DOHH2 (cell line): ENCODE results near the gene PXK.

ENCODE experiments used
- H3F3A ChIP-seq: fragments of 200-600 bp; sonication (generic), shearing (Covaris generic); 2 replicates; pipeline ENCODE4 v1.6.0; 2016; ENCODE audit warnings: antibody characterized with exemption, mild to moderate bottlenecking; ENCODE audit not compliant: control insufficient read depth, insufficient read depth
- H3K27ac ChIP-seq: fragments of 200-600 bp; sonication (generic); 2 replicates; pipeline ENCODE4 v1.5.1; 2014; ENCODE audit warnings: low read depth, mild to moderate bottlenecking, low read length, moderate library complexity
- H3K27me3 ChIP-seq: fragments of 200-600 bp; sonication (generic); 2 replicates; pipeline ENCODE4 v1.6.1; 2014; ENCODE audit warnings: mild to moderate bottlenecking, low read length, mixed read lengths; ENCODE audit not compliant: control insufficient read depth
- H3K36me3 ChIP-seq: fragments of 200-600 bp; sonication (generic); 2 replicates; pipeline ENCODE4 v1.6.1; 2014; ENCODE audit warnings: mild to moderate bottlenecking, low read length, moderate library complexity, mixed read lengths; ENCODE audit not compliant: control insufficient read depth
- H3K4me1 ChIP-seq: fragments of 200-600 bp; sonication (generic); 2 replicates; pipeline ENCODE4 v1.6.1; 2014; ENCODE audit warnings: mild to moderate bottlenecking, low read length, mixed read lengths; ENCODE audit not compliant: control insufficient read depth
- H3K4me2 ChIP-seq: fragments of 200-600 bp; sonication (generic); 2 replicates; pipeline ENCODE4 v1.6.0; 2014; ENCODE audit warnings: mild to moderate bottlenecking, low read length, moderate library complexity
- H3K4me3 ChIP-seq: fragments of 200-600 bp; sonication (generic); 2 replicates; pipeline ENCODE4 v1.5.1; 2014; ENCODE audit warnings: mild to moderate bottlenecking, low read length, mixed read lengths
- H3K79me2 ChIP-seq: fragments of 200-600 bp; sonication (generic); 2 replicates; pipeline ENCODE4 v1.6.1; 2014; ENCODE audit warnings: mild to moderate bottlenecking, low read length, mixed read lengths; ENCODE audit not compliant: control insufficient read depth
- H3K9me2 ChIP-seq: fragments of 200-600 bp; sonication (generic); replicated peaks from 2 replicates; pipeline ENCODE4 v1.6.1; 2014; ENCODE audit warnings: mild to moderate bottlenecking, low read length, mixed read lengths; ENCODE audit not compliant: control insufficient read depth
- H3K9me3 ChIP-seq: fragments of 200-600 bp; sonication (generic); 2 replicates; pipeline ENCODE4 v1.6.1; 2014; ENCODE audit warnings: antibody characterized with exemption, low read length, mixed read lengths; ENCODE audit not compliant: control insufficient read depth, insufficient read depth
- H4K20me1 ChIP-seq: fragments of 200-600 bp; sonication (generic); 2 replicates; pipeline ENCODE4 v1.6.0; 2014; ENCODE audit warnings: low read depth, mild to moderate bottlenecking, antibody characterized with exemption, low read length, moderate library complexity; ENCODE audit not compliant: control insufficient read depth, insufficient read depth
- CTCF ChIP-seq: fragments of 200-600 bp; sonication (generic); IDR thresholded peaks from one replicate; pipeline ENCODE4 v1.5.1; 2014; ENCODE audit warnings: antibody characterized with exemption, mild to moderate bottlenecking, low read depth, low read length; ENCODE audit not compliant: poor library complexity, severe bottlenecking
- EZH2phosphoT487 ChIP-seq: fragments of 200-600 bp; sonication (generic); IDR thresholded peaks from 2 replicates; pipeline ENCODE4 v1.6.1; 2017; ENCODE audit warnings: borderline replicate concordance, mild to moderate bottlenecking, antibody characterized with exemption, low read length, moderate library complexity, mixed read lengths

The PXK gene

GRCh38 chr3:58366699-58367098, 34.0 kb downstream of the PXK start:
- no peak overlapping the region for H3K4me3 ChIP-seq
- H3K9me2 ChIP-seq, result no peaks in the 10 kb centered on the region
- peaks cover 90% of the 10 kb centered on the region for H3K36me3 ChIP-seq
- H3K9me3 ChIP-seq, result no peaks in the 10 kb centered on the region
- peaks cover 42% of the 10 kb centered on the region for H3K4me1 ChIP-seq
- no peaks in the 10 kb centered on the region for H3K27me3 ChIP-seq
- H3K4me2 ChIP-seq, result no peak overlapping the region
- H3F3A ChIP-seq, result peaks cover 14% of the 10 kb centered on the region
- no peak for TF ChIP-seq CTCF
- TF ChIP-seq EZH2phosphoT487, result no peak
- peaks cover 100% of the 10 kb centered on the region for H3K79me2 ChIP-seq
- H3K27ac ChIP-seq, result no peak overlapping the region
- H4K20me1 ChIP-seq, result peaks cover 25% of the 10 kb centered on the region

- no peaks in the 10 kb centered on the region for H3K9me2 ChIP-seq
- no peak overlapping the region for H3K4me3 ChIP-seq
- H3K27ac ChIP-seq, result no peak overlapping the region
- H3K4me2 ChIP-seq, result no peak overlapping the region
- peaks cover 26% of the 10 kb centered on the region for H4K20me1 ChIP-seq
- no peaks in the 10 kb centered on the region for H3K27me3 ChIP-seq
- H3F3A ChIP-seq, result peaks cover 14% of the 10 kb centered on the region; the same call in 1 of the 2 replicates
- H3K9me3 ChIP-seq, result no peaks in the 10 kb centered on the region
- no peak for TF ChIP-seq EZH2phosphoT487
- TF ChIP-seq CTCF, result no peak
- peaks cover 100% of the 10 kb centered on the region for H3K79me2 ChIP-seq
- H3K36me3 ChIP-seq, result peaks cover 85% of the 10 kb centered on the region
- H3K4me1 ChIP-seq, result peaks cover 21% of the 10 kb centered on the region
These were observed 36.3 kb downstream of the PXK start for GRCh38 chr3:58369038-58369437.

- peaks cover 18% of the 10 kb centered on the region for H3K4me1 ChIP-seq
- no peaks in the 10 kb centered on the region for H3K27me3 ChIP-seq
- H3K27ac ChIP-seq, result no peak overlapping the region
- peaks cover 15% of the 10 kb centered on the region; the same call in 1 of the 2 replicates for H3F3A ChIP-seq
- no peaks in the 10 kb centered on the region for H3K9me3 ChIP-seq
- H3K4me3 ChIP-seq, result no peak overlapping the region
- H3K36me3 ChIP-seq, result peaks cover 90% of the 10 kb centered on the region
- H3K79me2 ChIP-seq, result peaks cover 100% of the 10 kb centered on the region
- H3K4me2 ChIP-seq, result no peak overlapping the region
- no peaks in the 10 kb centered on the region for H3K9me2 ChIP-seq
- TF ChIP-seq CTCF, result no peak
- TF ChIP-seq EZH2phosphoT487, result no peak
- peaks cover 25% of the 10 kb centered on the region for H4K20me1 ChIP-seq
These were observed 37.2 kb downstream of the PXK start for GRCh38 chr3:58369876-58370275.

GRCh38 chr3:58370407-58370806, 37.7 kb downstream of the PXK start:
- peaks cover 16% of the 10 kb centered on the region for H3K4me1 ChIP-seq
- no peak overlapping the region for H3K4me2 ChIP-seq
- no peaks in the 10 kb centered on the region for H3K9me2 ChIP-seq
- peaks cover 20% of the 10 kb centered on the region; the same call in 1 of the 2 replicates for H3F3A ChIP-seq
- peaks cover 20% of the 10 kb centered on the region for H4K20me1 ChIP-seq
- no peak overlapping the region for H3K27ac ChIP-seq
- no peaks in the 10 kb centered on the region for H3K9me3 ChIP-seq
- H3K79me2 ChIP-seq, result peaks cover 100% of the 10 kb centered on the region
- H3K27me3 ChIP-seq, result no peaks in the 10 kb centered on the region
- H3K36me3 ChIP-seq, result peaks cover 90% of the 10 kb centered on the region
- H3K4me3 ChIP-seq, result no peak overlapping the region
- TF ChIP-seq EZH2phosphoT487, result no peak
- TF ChIP-seq CTCF, result no peak
